Neural progenitor cell (in vitro differentiated cells): ENCODE data around the gene PEX14. TPM values are rescaled to one million over a fixed set of nuclear protein-coding genes. Genes with fewer than 3 reads are reported as not detected.

ENCODE experiments used
- DNase-seq: peaks from one replicate; pipeline ENCODE4 v3.0.0-alpha.2; 2016; ENCODE audit warnings: low spot score
- H2AFZ ChIP-seq: fragments of 200-600 bp; sonication (generic); replicated peaks from 2 replicates; pipeline ENCODE4 v1.6.1; 2016; ENCODE audit warnings: antibody characterized with exemption
- H3F3A ChIP-seq: fragments of 200-600 bp; sonication (generic); 2 replicates; pipeline ENCODE4 v1.6.1; 2016; ENCODE audit warnings: antibody characterized with exemption, low read depth
- H3K27ac ChIP-seq: fragments of 200-600 bp; sonication (generic); 2 replicates; pipeline ENCODE4 v1.5.1; 2016; ENCODE audit warnings: mild to moderate bottlenecking
- H3K27me3 ChIP-seq: fragments of 200-600 bp; sonication (generic); 2 replicates; pipeline ENCODE4 v1.6.1; 2016; ENCODE audit warnings: mild to moderate bottlenecking, moderate library complexity
- H3K36me3 ChIP-seq: fragments of 200-600 bp; sonication (generic); 2 replicates; pipeline ENCODE4 v1.5.1; 2016
- H3K4me1 ChIP-seq: fragments of 200-600 bp; sonication (generic); 2 replicates; pipeline ENCODE4 v1.6.1; 2016; ENCODE audit warnings: mixed run types
- H3K4me2 ChIP-seq: fragments of 200-600 bp; sonication (generic); 2 replicates; pipeline ENCODE4 v1.6.1; 2016
- H3K4me3 ChIP-seq: fragments of 200-600 bp; sonication (generic); 2 replicates; pipeline ENCODE4 v1.5.1; 2016
- H3K79me2 ChIP-seq: fragments of 200-600 bp; sonication (generic); 2 replicates; pipeline ENCODE4 v1.6.1; 2016; ENCODE audit warnings: low read depth
- H3K9ac ChIP-seq: fragments of 200-600 bp; sonication (generic); 2 replicates; pipeline ENCODE4 v1.6.1; 2016
- H3K9me3 ChIP-seq: fragments of 200-600 bp; sonication (generic); 2 replicates; pipeline ENCODE4 v1.5.1; 2016; ENCODE audit warnings: low read depth
- H4K20me1 ChIP-seq: fragments of 200-600 bp; sonication (generic); 2 replicates; pipeline ENCODE4 v1.6.1; 2016; ENCODE audit warnings: low read depth
- H3K27ac Mint-ChIP-seq: 3 replicates; pipeline ENCODE4 v1.8.0; 2021; ENCODE audit warnings: mixed read lengths
- H3K27me3 Mint-ChIP-seq: 2 replicates; pipeline ENCODE4 v1.8.0; 2022; ENCODE audit warnings: low read depth, mild to moderate bottlenecking, inconsistent platforms, moderate library complexity, mixed read lengths; ENCODE audit not compliant: insufficient read depth
- H3K36me3 Mint-ChIP-seq: 3 replicates; pipeline ENCODE4 v1.8.0; 2021; ENCODE audit warnings: mixed read lengths
- H3K4me1 Mint-ChIP-seq: 3 replicates; pipeline ENCODE4 v1.8.0; 2021; ENCODE audit warnings: mixed read lengths
- H3K4me3 Mint-ChIP-seq: 3 replicates; pipeline ENCODE4 v1.8.0; 2021; ENCODE audit warnings: mild to moderate bottlenecking, moderate library complexity, mixed read lengths
- H3K9me3 Mint-ChIP-seq: 3 replicates; pipeline ENCODE4 v1.8.0; 2020; ENCODE audit warnings: mixed read lengths
- EZH2 ChIP-seq: fragments of 200-600 bp; sonication (generic); IDR thresholded peaks from 2 replicates; pipeline ENCODE4 v1.6.1; 2017; ENCODE audit warnings: antibody characterized with exemption, mild to moderate bottlenecking, moderate library complexity
- EZH2phosphoT487 ChIP-seq: fragments of 200-600 bp; sonication (generic); IDR thresholded peaks from 2 replicates; pipeline ENCODE4 v1.6.1; 2017; ENCODE audit warnings: antibody characterized with exemption
- total RNA-seq: library from RNA; depleted of rRNA; stranded (reverse); fragments of >200 nt; gene quantifications from 2 replicates; pipeline ENCODE4 v1.2.3, GENCODE V29; 2015; ENCODE audit warnings: low replicate concordance
- TF ChIP-seq, protein P1 (sequence below): fragments of 200-600 bp; sonication (generic); IDR thresholded peaks from 2 replicates; pipeline ENCODE4 v1.5.1; 2017; ENCODE audit warnings: antibody characterized with exemption, mild to moderate bottlenecking

The PEX14 gene
- total RNA-seq, 1 donor from 2014 or later: 9.3 TPM

DNA sequence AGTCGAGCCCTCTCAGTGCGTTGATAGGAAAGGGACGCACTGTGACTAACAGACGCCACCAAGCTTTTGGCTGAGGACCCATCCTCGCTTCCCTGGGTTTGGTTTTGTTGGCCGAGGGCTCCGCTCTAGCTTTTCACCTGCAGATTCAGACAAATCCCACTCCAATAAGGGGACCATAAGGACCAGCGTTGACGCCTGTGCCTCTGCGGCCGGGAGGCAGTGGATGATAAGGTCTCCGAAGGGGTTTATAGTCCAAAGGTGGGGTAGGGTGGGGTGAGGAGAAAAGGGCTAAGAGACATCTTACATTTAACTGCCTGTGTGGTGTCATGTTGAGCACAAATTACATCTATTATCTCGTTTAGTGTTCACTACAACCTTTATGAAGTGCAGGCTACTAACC is 760 bp downstream of the PEX14 start:
- no peaks in the 10 kb centered on the region for H3K9me3 Mint-ChIP-seq
- H3K27ac ChIP-seq: no peak overlapping the region
- H3K79me2 ChIP-seq: peaks cover 73% of the 10 kb centered on the region
- TF ChIP-seq EZH2phosphoT487 (no peak), EZH2 (no peak)
- TF ChIP-seq, protein P1, sequence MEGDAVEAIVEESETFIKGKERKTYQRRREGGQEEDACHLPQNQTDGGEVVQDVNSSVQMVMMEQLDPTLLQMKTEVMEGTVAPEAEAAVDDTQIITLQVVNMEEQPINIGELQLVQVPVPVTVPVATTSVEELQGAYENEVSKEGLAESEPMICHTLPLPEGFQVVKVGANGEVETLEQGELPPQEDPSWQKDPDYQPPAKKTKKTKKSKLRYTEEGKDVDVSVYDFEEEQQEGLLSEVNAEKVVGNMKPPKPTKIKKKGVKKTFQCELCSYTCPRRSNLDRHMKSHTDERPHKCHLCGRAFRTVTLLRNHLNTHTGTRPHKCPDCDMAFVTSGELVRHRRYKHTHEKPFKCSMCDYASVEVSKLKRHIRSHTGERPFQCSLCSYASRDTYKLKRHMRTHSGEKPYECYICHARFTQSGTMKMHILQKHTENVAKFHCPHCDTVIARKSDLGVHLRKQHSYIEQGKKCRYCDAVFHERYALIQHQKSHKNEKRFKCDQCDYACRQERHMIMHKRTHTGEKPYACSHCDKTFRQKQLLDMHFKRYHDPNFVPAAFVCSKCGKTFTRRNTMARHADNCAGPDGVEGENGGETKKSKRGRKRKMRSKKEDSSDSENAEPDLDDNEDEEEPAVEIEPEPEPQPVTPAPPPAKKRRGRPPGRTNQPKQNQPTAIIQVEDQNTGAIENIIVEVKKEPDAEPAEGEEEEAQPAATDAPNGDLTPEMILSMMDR: no peak
- DNase-seq: no peak
- H3K27me3 ChIP-seq: no peaks in the 10 kb centered on the region
- H3K27me3 Mint-ChIP-seq: peaks cover 2% of the 10 kb centered on the region
- peaks cover 14% of the 10 kb centered on the region for H3F3A ChIP-seq
- H3K4me2 ChIP-seq: peak overlapping the region; percentile 84
- H2AFZ ChIP-seq: peak overlapping the region; percentile 77
- H3K36me3 Mint-ChIP-seq: no peaks in the 10 kb centered on the region
- peak overlapping the region; percentile 92 for H3K4me3 ChIP-seq
- H3K4me3 Mint-ChIP-seq: peak overlapping the region; percentile 99
- H3K9me3 ChIP-seq: no peaks in the 10 kb centered on the region
- peaks cover 19% of the 10 kb centered on the region for H3K4me1 ChIP-seq
- H4K20me1 ChIP-seq: peaks cover 21% of the 10 kb centered on the region
- H3K9ac ChIP-seq: peak overlapping the region; percentile 75
- peak overlapping the region; percentile 76 for H3K27ac Mint-ChIP-seq
- peaks cover 34% of the 10 kb centered on the region for H3K4me1 Mint-ChIP-seq
- H3K36me3 ChIP-seq: no peaks in the 10 kb centered on the region

GRCh38 chr1:10479296-10479695 is 4.5 kb downstream of the PEX14 start:
- Mint-ChIP-seq H3K27me3 (peaks cover 4% of the 10 kb centered on the region), H3K9me3 (no peaks in the 10 kb centered on the region), H3K27ac (no peak overlapping the region), H3K4me3 (no peak overlapping the region), H3K36me3 (no peaks in the 10 kb centered on the region), H3K4me1 (peaks cover 20% of the 10 kb centered on the region)
- Histone ChIP-seq H3K27ac (no peak overlapping the region), H3K79me2 (peaks cover 92% of the 10 kb centered on the region), H3K9me3 (no peaks in the 10 kb centered on the region), H3K9ac (no peak overlapping the region), H3K27me3 (no peaks in the 10 kb centered on the region), H3K4me1 (peaks cover 9% of the 10 kb centered on the region), H2AFZ (no peak overlapping the region), H3K36me3 (no peaks in the 10 kb centered on the region), H3F3A (no peaks in the 10 kb centered on the region), H3K4me3 (no peak overlapping the region), H4K20me1 (peaks cover 18% of the 10 kb centered on the region), H3K4me2 (no peak overlapping the region)
- DNase-seq: no peak
- TF ChIP-seq EZH2: no peak
- TF ChIP-seq, protein P1: no peak
- TF ChIP-seq EZH2phosphoT487: no peak

DNA sequence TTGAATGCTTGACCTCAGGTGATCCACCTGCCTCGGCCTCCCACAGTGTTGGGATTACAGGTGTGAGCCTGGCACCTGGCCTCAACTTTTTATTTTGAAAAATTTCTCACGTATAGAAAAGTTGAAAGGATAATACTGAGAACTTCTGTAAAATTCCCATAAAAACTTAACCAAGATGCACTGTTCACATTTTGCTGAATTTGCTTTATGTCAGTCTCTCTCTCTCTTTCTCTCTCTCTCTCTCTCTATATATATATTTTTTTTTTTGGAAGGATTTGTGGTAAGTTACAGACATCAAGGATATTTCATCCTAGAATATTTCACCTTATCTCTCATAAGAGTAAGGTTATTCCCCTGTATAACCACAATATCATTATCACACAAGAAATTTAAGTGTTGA is 5.9 kb downstream of the PEX14 start:
- no peak for DNase-seq
- Histone ChIP-seq H4K20me1 (peaks cover 18% of the 10 kb centered on the region), H3K27me3 (no peaks in the 10 kb centered on the region), H3K27ac (no peak overlapping the region), H2AFZ (no peak overlapping the region), H3K36me3 (no peaks in the 10 kb centered on the region), H3K4me1 (peaks cover 8% of the 10 kb centered on the region), H3K9ac (no peak overlapping the region), H3K4me3 (no peak overlapping the region), H3K4me2 (no peak overlapping the region), H3K9me3 (no peaks in the 10 kb centered on the region), H3F3A (no peaks in the 10 kb centered on the region), H3K79me2 (peaks cover 99% of the 10 kb centered on the region)
- H3K9me3 Mint-ChIP-seq: no peaks in the 10 kb centered on the region
- H3K27ac Mint-ChIP-seq: no peak overlapping the region
- no peak overlapping the region for H3K4me3 Mint-ChIP-seq
- TF ChIP-seq, protein P1: no peak
- TF ChIP-seq EZH2 (no peak), EZH2phosphoT487 (no peak)
- H3K4me1 Mint-ChIP-seq: peaks cover 12% of the 10 kb centered on the region
- peaks cover 6% of the 10 kb centered on the region for H3K36me3 Mint-ChIP-seq
- peaks cover 2% of the 10 kb centered on the region for H3K27me3 Mint-ChIP-seq
